HepG2 (cell line): ENCODE measurements around the gene COX6A2. TPM values are rescaled to one million over a fixed set of nuclear protein-coding genes. Genes with fewer than 3 reads are reported as not detected.
A peak's percentile ranks its signal among the peaks of the same experiment; 100 is the strongest.

Experiments
- ELK4 ChIP-seq: sonication (generic); formaldehyde crosslinking; IDR thresholded peaks from 2 replicates; pipeline ENCODE4 v1.9.0; 2021; ENCODE audit warnings: missing genetic modification reagents, borderline replicate concordance
- FOXO1 ChIP-seq: sonication (generic); formaldehyde crosslinking; IDR thresholded peaks from 2 replicates; pipeline ENCODE4 v1.4.0; 2020; ENCODE audit warnings: missing genetic modification reagents
- FUBP1 ChIP-seq: sonication (generic); formaldehyde crosslinking; IDR thresholded peaks from 2 replicates; pipeline ENCODE4 v1.5.1; 2020; ENCODE audit warnings: missing genetic modification reagents, mild to moderate bottlenecking, borderline replicate concordance
- HCFC1 ChIP-seq: fragments of 150-350 bp; IDR thresholded peaks from 2 replicates; pipeline ENCODE4 v1.6.1; 2014; ENCODE audit warnings: low read depth, low read length
- HMG20A ChIP-seq: IDR thresholded peaks from 2 replicates; pipeline ENCODE4 v1.6.1; 2016; ENCODE audit warnings: borderline replicate concordance
- HMG20B ChIP-seq: conservative IDR thresholded peaks from 2 replicates; pipeline ENCODE4 v1.6.1; 2016; ENCODE audit warnings: missing genetic modification reagents, missing compliant biosample characterization
- HNRNPUL1 ChIP-seq: fragments of 200-400 bp; formaldehyde crosslinking; IDR thresholded peaks from 2 replicates; pipeline ENCODE4 v1.6.1; 2017; ENCODE audit warnings: low read depth, mild to moderate bottlenecking, low read length, moderate library complexity
- MLXIP ChIP-seq: sonication (generic); formaldehyde crosslinking; IDR thresholded peaks from 2 replicates; pipeline ENCODE4 v1.9.0; 2021; ENCODE audit warnings: missing genetic modification reagents, borderline replicate concordance
- MZF1 ChIP-seq: sonication (generic); formaldehyde crosslinking; IDR thresholded peaks from 2 replicates; pipeline ENCODE4 v1.8.1; 2023; ENCODE audit warnings: mild to moderate bottlenecking, missing genetic modification reagents, borderline replicate concordance
- NKX3-1 ChIP-seq: sonication (generic); formaldehyde crosslinking; IDR thresholded peaks from 2 replicates; pipeline ENCODE4 v1.5.0; 2020; ENCODE audit warnings: missing genetic modification reagents
- RARA ChIP-seq: IDR thresholded peaks from 2 replicates; pipeline ENCODE4 v1.6.1; 2016; ENCODE audit warnings: missing genetic modification reagents, missing compliant biosample characterization
- SMAD3 ChIP-seq: sonication (generic); formaldehyde crosslinking; IDR thresholded peaks from 2 replicates; pipeline ENCODE4 v1.4.0; 2020; ENCODE audit warnings: missing genetic modification reagents
- SRY ChIP-seq: sonication (generic); formaldehyde crosslinking; IDR thresholded peaks from 2 replicates; pipeline ENCODE4 v1.8.0; 2022; ENCODE audit warnings: mild to moderate bottlenecking, missing genetic modification reagents
- STAT6 ChIP-seq: sonication (generic); formaldehyde crosslinking; IDR thresholded peaks from 2 replicates; pipeline ENCODE4 v1.4.0; 2020; ENCODE audit warnings: missing genetic modification reagents, mild to moderate bottlenecking, borderline replicate concordance
- ZBTB2 ChIP-seq: sonication (generic); formaldehyde crosslinking; IDR thresholded peaks from 2 replicates; pipeline ENCODE4 v1.8.0; 2022; ENCODE audit warnings: low read depth, missing genetic modification reagents
- ZNF670 ChIP-seq: sonication (generic); formaldehyde crosslinking; IDR thresholded peaks from 2 replicates; pipeline ENCODE4 v1.8.0; 2022; ENCODE audit warnings: mild to moderate bottlenecking, missing genetic modification reagents, borderline replicate concordance
- ZNF737 ChIP-seq: sonication (generic); formaldehyde crosslinking; IDR thresholded peaks from 2 replicates; pipeline ENCODE4 v1.5.0; 2020; ENCODE audit warnings: missing genetic modification reagents, mild to moderate bottlenecking, borderline replicate concordance
- ZNF850 ChIP-seq: sonication (generic); formaldehyde crosslinking; conservative IDR thresholded peaks from 2 replicates; pipeline ENCODE4 v1.9.0; 2021; ENCODE audit warnings: mild to moderate bottlenecking, missing genetic modification reagents
- polyA plus RNA-seq, 8 experiments: library from polyadenylated mRNA; depleted of rRNA in 3 of 8; stranded (reverse) in 7 of 8; unstranded in 1 of 8; fragments of >200 nt; fragmentation: Illumina TruSeq in 4 of 8; extraction: Trizol in 4 of 8; gene quantifications; 2 replicates each; pipeline versions ENCODE4 v1.2.1 to v1.2.3, GENCODE V29; 2011 to 2016; ENCODE audit warnings: low read depth in 4 of 8, missing spikeins in 1 of 8, mixed read lengths in 1 of 8; ENCODE audit not compliant: insufficient read depth in 1 of 8
- total RNA-seq, 5 experiments: library from RNA; depleted of rRNA; stranded (reverse); fragments of >200 nt; fragmentation: Illumina TruSeq; extraction: Trizol; gene quantifications; 2 replicates each; pipeline ENCODE4 v1.2.3, GENCODE V29; 2016; ENCODE audit warnings: low read depth in 1 of 5

COX6A2 gene
- total and polyA plus RNA-seq, 2 of the 13 experiments (the other 11 are each of a cell fraction or from before 2014, with no cell fraction given): not detected

- TF ChIP-seq ZNF670 (CRISPR knock-in tag) (no peak; the same call in 1 of the 2 replicates), MZF1 (CRISPR knock-in tag) (no peak), HMG20B (CRISPR knock-in tag) (no peak; the same call in 1 of the 2 replicates), HCFC1 (no peak), STAT6 (CRISPR knock-in tag) (0 out of 2 replicates have a peak, but pooled peaks have one; percentile 20), SRY (CRISPR knock-in tag) (0 out of 2 replicates have a peak, but pooled peaks have one; percentile 51), ELK4 (no peak), RARA (CRISPR knock-in tag) (peak; percentile 59; the same call in 1 of the 2 replicates), MLXIP (CRISPR knock-in tag) (no peak), HNRNPUL1 (no peak), HMG20A (no peak; the same call in 1 of the 2 replicates), ZBTB2 (no peak), NKX3-1 (CRISPR knock-in tag) (no peak), ZNF737 (CRISPR knock-in tag) (no peak), FUBP1 (CRISPR knock-in tag) (no peak), SMAD3 (no peak), FOXO1 (CRISPR knock-in tag) (no peak), ZNF850 (CRISPR knock-in tag) (no peak)
These were observed 25.4 kb upstream of the COX6A2 start (continued) for GRCh38 chr16:31453255-31454204.
